Activated CD4-positive, alpha-beta T cell treated with anti-CD3 and anti-CD28 coated beads for 1 hour (primary cell): ENCODE data around the gene LONP2.
"Not testable (repeated sequence)": the region's sequence is repeated elsewhere in the genome, so short reads cannot be mapped to it uniquely, and the experiment has no call there.

ENCODE experiments used
- DNase-seq: peaks from one replicate; pipeline ENCODE4 v3.0.0-alpha.2; 2020

The LONP2 gene

GRCh38 chr16:48240147-48240546 is 4.0 kb upstream of the LONP2 start:
- not testable (repeated sequence) for DNase-seq

- DNase-seq: no peak
Observed at GRCh38 chr16:48244863-48245195, 729 bp downstream of the LONP2 start.

GRCh38 chr16:48246066-48246465 is 2.0 kb downstream of the LONP2 start:
- DNase-seq: no peak

GRCh38 chr16:48247311-48247710 is 3.2 kb downstream of the LONP2 start, which contains the start of gene ABCC11:
Gene ABCC11, minus strand, starts transcription at chr16:48247539. Its CDS starts 15,618 bp downstream, at chr16:48231921.
- DNase-seq: no peak

- no peak for DNase-seq
Observed at GRCh38 chr16:48250520-48251278, 6.6 kb downstream of the LONP2 start.

- no peak for DNase-seq
Observed at GRCh38 chr16:48252013-48252412, 7.9 kb downstream of the LONP2 start.

GRCh38 chr16:48256579-48257177 is 12.6 kb downstream of the LONP2 start:
- DNase-seq: no peak

- DNase-seq: no peak
Observed at GRCh38 chr16:48261569-48261968, 17.5 kb downstream of the LONP2 start.

- no peak for DNase-seq
Observed at GRCh38 chr16:48262631-48263030, 18.5 kb downstream of the LONP2 start.

GRCh38 chr16:48269011-48269410 is 24.9 kb downstream of the LONP2 start:
- DNase-seq: no peak

- no peak for DNase-seq
Observed at GRCh38 chr16:48271728-48272127, 27.6 kb downstream of the LONP2 start.

- no peak for DNase-seq
Observed at GRCh38 chr16:48272837-48273421, 28.8 kb downstream of the LONP2 start.

- DNase-seq: no peak
Observed at GRCh38 chr16:48274476-48274875, 30.4 kb downstream of the LONP2 start.

- no peak for DNase-seq
Observed at GRCh38 chr16:48276102-48276501, 32.0 kb downstream of the LONP2 start.

GRCh38 chr16:48277158-48277557 is 33.1 kb downstream of the LONP2 start:
- DNase-seq: no peak

- no peak for DNase-seq
Observed at GRCh38 chr16:48279199-48279598, 35.1 kb downstream of the LONP2 start.

- DNase-seq: no peak
Observed at GRCh38 chr16:48280546-48280945, 36.4 kb downstream of the LONP2 start.

GRCh38 chr16:48282636-48283263 is 38.6 kb downstream of the LONP2 start:
- no peak for DNase-seq

GRCh38 chr16:48284772-48285409 is 40.8 kb downstream of the LONP2 start:
- DNase-seq: no peak

GRCh38 chr16:48287239-48287638 is 43.1 kb downstream of the LONP2 start:
- no peak for DNase-seq

GRCh38 chr16:48291303-48291702 is 47.2 kb downstream of the LONP2 start:
- DNase-seq: no peak

- DNase-seq: no peak
Observed at GRCh38 chr16:48291754-48292153, 47.7 kb downstream of the LONP2 start.

GRCh38 chr16:48292452-48292851 is 48.4 kb downstream of the LONP2 start:
- no peak for DNase-seq
